Tibial nerve (tissue), 4 donors: ENCODE data around the gene ARHGEF16. TPM values are rescaled to one million over a fixed set of nuclear protein-coding genes. Genes with fewer than 3 reads are reported as not detected.

Experiments used
- DNase-seq, 2 donors: peaks; one replicate each; pipeline ENCODE4 v3.0.0-alpha.2; 2019; ENCODE audit warnings: low spot score in 2 of 2
- H3K27ac ChIP-seq, 4 donors: fragments of 200-600 bp; sonication (generic) in 3 of 4; one replicate each; pipeline ENCODE4 v1.5.1; 2017 to 2019; ENCODE audit warnings: mild to moderate bottlenecking in 1 of 4
- H3K27me3 ChIP-seq, 2 donors: fragments of 200-600 bp; sonication (generic) in 1 of 2; one replicate each; pipeline versions ENCODE4 v1.5.1 to v1.6.0; 2017 to 2019
- H3K36me3 ChIP-seq, 3 donors: fragments of 200-600 bp; sonication (generic); one replicate each; pipeline ENCODE4 v1.5.1; 2018 to 2019
- H3K4me1 ChIP-seq, 4 donors: fragments of 200-600 bp; sonication (generic) in 3 of 4; one replicate each; pipeline ENCODE4 v1.5.1; 2017 to 2019
- H3K4me3 ChIP-seq, 4 donors: fragments of 200-600 bp; sonication (generic) in 3 of 4; one replicate each; pipeline ENCODE4 v1.5.1; 2017 to 2019; ENCODE audit warnings: mild to moderate bottlenecking in 1 of 4, moderate library complexity in 1 of 4
- H3K9me3 ChIP-seq, 4 donors: fragments of 200-600 bp; sonication (generic) in 3 of 4; one replicate each; pipeline ENCODE4 v1.5.1; 2017 to 2019
- EP300 ChIP-seq, 2 donors: sonication (generic); formaldehyde crosslinking; IDR thresholded peaks; one replicate each; pipeline ENCODE4 v1.6.1; 2017; ENCODE audit warnings: antibody characterized with exemption in 2 of 2, mild to moderate bottlenecking in 1 of 2
- POLR2A ChIP-seq, 2 donors: fragments of 450-650 bp; IDR thresholded peaks; one replicate each; pipeline ENCODE4 v1.6.1; 2017; ENCODE audit warnings: antibody characterized with exemption in 2 of 2, mild to moderate bottlenecking in 2 of 2, moderate library complexity in 2 of 2
- WGBS, 2 donors: methylation state at CpG; one replicate each; pipeline ENCODE4 v1.1.5; 2018; 5-methylcytosine and 5-hydroxymethylcytosine counted together
- total RNA-seq, 4 donors: library from RNA; depleted of rRNA; stranded (reverse); fragments of >200 nt; gene quantifications; one replicate each; pipeline ENCODE4 v1.1.0, GENCODE V29; 2016
- TF ChIP-seq, protein P1 (sequence below), 5 experiments: fragments of 200-600 bp in 3 of 5; fragments of 450-650 bp in 2 of 5; sonication (generic) in 3 of 5; IDR thresholded peaks; one replicate each; pipeline ENCODE4 v1.5.1; 2016 to 2019; ENCODE audit warnings: antibody characterized with exemption in 5 of 5, mild to moderate bottlenecking in 3 of 5, moderate library complexity in 2 of 5

ARHGEF16 gene
- total RNA-seq, 4 donors from 2014 or later, result 10.0 to 19.2 (median 17.1) TPM

- peak overlapping the region in 1 of 4 donors; percentile 54 for H3K27ac ChIP-seq
- TF ChIP-seq POLR2A (IDR thresholded peaks at IDR 0.05), result no peak
- no peak for TF ChIP-seq EP300 (IDR thresholded peaks at IDR 0.05)
- TF ChIP-seq, protein P1, sequence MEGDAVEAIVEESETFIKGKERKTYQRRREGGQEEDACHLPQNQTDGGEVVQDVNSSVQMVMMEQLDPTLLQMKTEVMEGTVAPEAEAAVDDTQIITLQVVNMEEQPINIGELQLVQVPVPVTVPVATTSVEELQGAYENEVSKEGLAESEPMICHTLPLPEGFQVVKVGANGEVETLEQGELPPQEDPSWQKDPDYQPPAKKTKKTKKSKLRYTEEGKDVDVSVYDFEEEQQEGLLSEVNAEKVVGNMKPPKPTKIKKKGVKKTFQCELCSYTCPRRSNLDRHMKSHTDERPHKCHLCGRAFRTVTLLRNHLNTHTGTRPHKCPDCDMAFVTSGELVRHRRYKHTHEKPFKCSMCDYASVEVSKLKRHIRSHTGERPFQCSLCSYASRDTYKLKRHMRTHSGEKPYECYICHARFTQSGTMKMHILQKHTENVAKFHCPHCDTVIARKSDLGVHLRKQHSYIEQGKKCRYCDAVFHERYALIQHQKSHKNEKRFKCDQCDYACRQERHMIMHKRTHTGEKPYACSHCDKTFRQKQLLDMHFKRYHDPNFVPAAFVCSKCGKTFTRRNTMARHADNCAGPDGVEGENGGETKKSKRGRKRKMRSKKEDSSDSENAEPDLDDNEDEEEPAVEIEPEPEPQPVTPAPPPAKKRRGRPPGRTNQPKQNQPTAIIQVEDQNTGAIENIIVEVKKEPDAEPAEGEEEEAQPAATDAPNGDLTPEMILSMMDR (IDR thresholded peaks at IDR 0.05), result no peak
- WGBS, 2 donors, result 86 to 90% methylated on average over 12 to 13 of the region's 13 CpGs
- no peaks in the 10 kb centered on the region for H3K27me3 ChIP-seq
- no peaks in the 10 kb centered on the region for H3K9me3 ChIP-seq
- no peak for DNase-seq
- no peak overlapping the region for H3K4me3 ChIP-seq
- H3K4me1 ChIP-seq, result peaks cover 0 to 24% (median 9%) of the 10 kb centered on the region in 4 donors
- peaks cover 0 to 38% (median 0%) of the 10 kb centered on the region in 3 donors for H3K36me3 ChIP-seq
Observed at GRCh38 chr1:3429320-3429719, 25.1 kb upstream of the ARHGEF16 start.

DNA sequence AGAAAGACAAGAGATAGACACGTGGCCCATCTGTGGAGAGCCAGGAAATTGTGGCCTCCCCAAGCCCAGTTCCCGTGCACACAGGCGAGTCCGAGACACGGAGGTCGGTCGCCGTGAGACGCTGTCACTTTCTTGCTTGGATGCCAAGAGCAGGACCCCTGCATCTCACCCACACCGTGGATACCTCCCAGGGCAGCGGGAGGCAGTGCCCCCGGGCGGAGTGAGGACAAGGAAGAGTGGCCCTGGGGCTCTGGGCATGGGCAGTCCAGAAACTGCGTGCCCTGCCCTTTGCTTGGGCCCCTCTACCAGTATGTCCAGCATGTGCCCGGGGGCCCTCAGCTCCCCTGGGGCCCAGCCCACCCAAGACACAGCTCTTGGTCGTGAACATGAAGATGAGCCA lies 24.7 kb upstream of the ARHGEF16 start:
- TF ChIP-seq POLR2A (IDR thresholded peaks at IDR 0.05) (no peak), EP300 (IDR thresholded peaks at IDR 0.05) (no peak)
- TF ChIP-seq, protein P1 (IDR thresholded peaks at IDR 0.05), result no peak
- DNase-seq, result no peak
- Histone ChIP-seq H3K27me3 (no peaks in the 10 kb centered on the region), H3K4me3 (no peak overlapping the region), H3K36me3 (peaks cover 0 to 42% (median 0%) of the 10 kb centered on the region in 3 donors), H3K4me1 (peaks cover 0 to 20% (median 4%) of the 10 kb centered on the region in 4 donors), H3K9me3 (no peaks in the 10 kb centered on the region), H3K27ac (peak overlapping the region in 2 of 4 donors; percentile 50 to 54)
- 74 to 80% methylated on average over 16 of the region's 16 CpGs for WGBS, 2 donors

DNA sequence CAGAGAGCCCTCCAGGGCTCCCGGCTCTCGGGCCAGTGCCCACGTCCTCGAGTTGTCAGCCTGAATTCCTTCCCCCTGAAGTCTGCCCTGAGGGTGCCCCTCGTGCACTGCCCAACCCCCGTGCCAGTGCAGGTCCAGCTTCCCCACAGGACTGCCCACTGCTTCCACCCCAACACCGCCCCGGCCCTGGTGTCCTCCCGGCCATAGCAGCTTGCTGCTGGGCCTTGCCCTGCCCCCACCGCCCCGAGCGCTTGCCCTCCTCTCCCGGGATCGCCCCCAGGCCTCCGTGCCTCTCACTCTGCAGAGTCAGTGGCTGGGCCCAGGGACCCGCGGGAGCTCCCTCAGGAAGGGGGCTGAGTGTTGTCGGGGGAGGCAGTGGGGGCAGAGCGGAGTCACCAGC lies 24.1 kb upstream of the ARHGEF16 start:
- H3K27ac ChIP-seq, result peak overlapping the region in 2 of 4 donors; percentile 50 to 54
- no peaks in the 10 kb centered on the region for H3K27me3 ChIP-seq
- no peak for TF ChIP-seq POLR2A (IDR thresholded peaks at IDR 0.05)
- TF ChIP-seq EP300 (IDR thresholded peaks at IDR 0.05), result no peak
- TF ChIP-seq, protein P1 (IDR thresholded peaks at IDR 0.05), result no peak
- H3K9me3 ChIP-seq, result no peaks in the 10 kb centered on the region
- no peak overlapping the region for H3K4me3 ChIP-seq
- peaks cover 0 to 43% (median 0%) of the 10 kb centered on the region in 3 donors for H3K36me3 ChIP-seq
- 50 to 59% methylated on average over 16 to 19 of the region's 19 CpGs for WGBS, 2 donors
- no peak for DNase-seq
- H3K4me1 ChIP-seq, result peaks cover 0 to 19% (median 4%) of the 10 kb centered on the region in 4 donors

- WGBS, 2 donors, result 62 to 74% methylated on average over 22 of the region's 22 CpGs
- DNase-seq, result no peak
Observed at GRCh38 chr1:3430820-3431219, 23.6 kb upstream of the ARHGEF16 start.

GRCh38 chr1:3431266-3431665 lies 23.2 kb upstream of the ARHGEF16 start:
- 40 to 60% methylated on average over 1 to 8 of the region's 12 CpGs for WGBS, 2 donors
- Histone ChIP-seq H3K4me3 (no peak overlapping the region), H3K4me1 (peaks cover 0 to 19% (median 4%) of the 10 kb centered on the region in 4 donors), H3K36me3 (peaks cover 0 to 42% (median 0%) of the 10 kb centered on the region in 3 donors), H3K27ac (peak overlapping the region in 3 of 4 donors; percentile 30 to 54 (median 50)), H3K27me3 (no peaks in the 10 kb centered on the region), H3K9me3 (no peaks in the 10 kb centered on the region)
- DNase-seq, result no peak
- TF ChIP-seq, protein P1 (IDR thresholded peaks at IDR 0.05), result peak in 1 of 5 experiments; percentile 18
- TF ChIP-seq EP300 (IDR thresholded peaks at IDR 0.05), result no peak
- TF ChIP-seq POLR2A (IDR thresholded peaks at IDR 0.05), result no peak

More at GRCh38 chr1:3430820-3431219, 23.6 kb upstream of the ARHGEF16 start:
- peaks cover 0 to 43% (median 0%) of the 10 kb centered on the region in 3 donors for H3K36me3 ChIP-seq
- H3K27ac ChIP-seq, result peak overlapping the region in 2 of 4 donors; percentile 50 to 54
- H3K27me3 ChIP-seq, result no peaks in the 10 kb centered on the region
- no peak overlapping the region for H3K4me3 ChIP-seq
- no peaks in the 10 kb centered on the region for H3K9me3 ChIP-seq
- peaks cover 0 to 19% (median 4%) of the 10 kb centered on the region in 4 donors for H3K4me1 ChIP-seq
- TF ChIP-seq, protein P1 (IDR thresholded peaks at IDR 0.05), result no peak
- TF ChIP-seq POLR2A (IDR thresholded peaks at IDR 0.05) (no peak), EP300 (IDR thresholded peaks at IDR 0.05) (no peak)
